Stomach (tissue), 9 donors: ENCODE measurements around the gene IRF7. TPM values are rescaled to one million over a fixed set of nuclear protein-coding genes. Genes with fewer than 3 reads are reported as not detected.

Source experiments
- DNase-seq, 2 donors: peaks; one replicate each; pipeline versions ENCODE4 v3.0.0 to v3.0.0-alpha.2; 2013 to 2019
- H3K27ac ChIP-seq, 5 donors: fragments of 200-600 bp in 4 of 5; sonication (generic) in 4 of 5; one replicate each; pipeline ENCODE4 v1.5.1; 2013 to 2019; ENCODE audit warnings: mild to moderate bottlenecking in 1 of 5, moderate library complexity in 1 of 5
- H3K27me3 ChIP-seq, 3 donors: fragments of 200-600 bp; sonication (generic); one replicate each; pipeline ENCODE4 v1.5.1; 2017 to 2019; ENCODE audit warnings: mixed run types in 1 of 3
- H3K36me3 ChIP-seq, 4 donors: fragments of 200-600 bp; sonication (generic); 1 replicate in 3 of 4; 2 replicates in 1 of 4; pipeline ENCODE4 v1.5.1; 2016 to 2019
- H3K4me1 ChIP-seq, 4 donors: fragments of 200-600 bp; sonication (generic); one replicate each; pipeline ENCODE4 v1.5.1; 2016 to 2019
- H3K4me3 ChIP-seq, 4 donors: fragments of 200-600 bp; sonication (generic) in 3 of 4; one replicate each; pipeline ENCODE4 v1.5.1; 2016 to 2019; ENCODE audit warnings: mild to moderate bottlenecking in 1 of 4
- H3K9me3 ChIP-seq, 4 donors: fragments of 200-600 bp; sonication (generic); one replicate each; pipeline ENCODE4 v1.5.1; 2016 to 2019
- CTCF ChIP-seq, 7 experiments: fragments of 450-650 bp in 4 of 7; fragments of 200-600 bp in 3 of 7; sonication (generic) in 3 of 7; IDR thresholded peaks; one replicate each; pipeline ENCODE4 v1.5.1; 2016 to 2019; ENCODE audit warnings: antibody characterized with exemption in 7 of 7, control low read depth in 2 of 7, mild to moderate bottlenecking in 1 of 7
- EP300 ChIP-seq: sonication (generic); formaldehyde crosslinking; IDR thresholded peaks from one replicate; pipeline ENCODE4 v1.6.1; 2017; ENCODE audit warnings: antibody characterized with exemption
- POLR2A ChIP-seq, 4 donors: fragments of 450-650 bp; IDR thresholded peaks; one replicate each; pipeline ENCODE4 v1.6.1; 2016; ENCODE audit warnings: antibody characterized with exemption in 4 of 4, control low read depth in 2 of 4, mild to moderate bottlenecking in 1 of 4, moderate library complexity in 1 of 4
- POLR2AphosphoS5 ChIP-seq, 3 donors: sonication (generic); formaldehyde crosslinking; IDR thresholded peaks; one replicate each; pipeline ENCODE4 v1.6.1; 2016; ENCODE audit warnings: antibody characterized with exemption in 3 of 3
- WGBS, 5 donors: extraction: QIAGEN DNeasy Blood & Tissue Kit in 3 of 5; methylation state at CpG; one replicate each; pipeline versions ENCODE4 v1.1.5 to v1.1.7; 2013 to 2018; 5-methylcytosine and 5-hydroxymethylcytosine counted together
- intact Hi-C: fragments of 100-400 bp; cut with DNase I; formaldehyde crosslinking; loops from one replicate; pipeline ENCODE4 v1.15.1; 2023; ENCODE audit warnings: low total_unique reads
- polyA plus RNA-seq, 3 donors: library from polyadenylated mRNA; stranded (reverse); fragments of 200-250 nt; gene quantifications; one replicate each; pipeline ENCODE4 v1.2.3, GENCODE V29; 2013
- total RNA-seq, 5 donors: library from RNA; depleted of rRNA; stranded (reverse); fragments of >200 nt; gene quantifications; one replicate each; pipeline versions ENCODE4 v1.1.0 to v1.2.3, GENCODE V29; 2014 to 2016
- donor health status: healthy with polysubstance abuse.
- donor health status: Bipolar disorder and iron deficiency.
- donor health status: healthy.

The IRF7 gene
- total and polyA plus RNA-seq, 8 donors, result 5.7 to 49.1 (median 33.7) TPM

- Histone ChIP-seq H3K9me3 (no peaks in the 10 kb centered on the region), H3K4me3 (no peak overlapping the region), H3K36me3 (peaks cover 84 to 100% (median 100%) of the 10 kb centered on the region in 4 donors), H3K27ac (no peak overlapping the region), H3K4me1 (peaks cover 0 to under 1% (median 0%) of the 10 kb centered on the region in 4 donors), H3K27me3 (no peaks in the 10 kb centered on the region)
- no peak for DNase-seq
- intact Hi-C loops, result no loop called here
- WGBS, 5 donors, result 91 to 97% (median 95%) methylated on average over 21 of the region's 21 CpGs
- TF ChIP-seq POLR2AphosphoS5 (IDR thresholded peaks at IDR 0.05) (no peak), EP300 (no peak), POLR2A (IDR thresholded peaks at IDR 0.05) (no peak), CTCF (IDR thresholded peaks at IDR 0.05) (no peak)
Observed at GRCh38 chr11:593347-593746, 22.4 kb downstream of the IRF7 start.

DNA sequence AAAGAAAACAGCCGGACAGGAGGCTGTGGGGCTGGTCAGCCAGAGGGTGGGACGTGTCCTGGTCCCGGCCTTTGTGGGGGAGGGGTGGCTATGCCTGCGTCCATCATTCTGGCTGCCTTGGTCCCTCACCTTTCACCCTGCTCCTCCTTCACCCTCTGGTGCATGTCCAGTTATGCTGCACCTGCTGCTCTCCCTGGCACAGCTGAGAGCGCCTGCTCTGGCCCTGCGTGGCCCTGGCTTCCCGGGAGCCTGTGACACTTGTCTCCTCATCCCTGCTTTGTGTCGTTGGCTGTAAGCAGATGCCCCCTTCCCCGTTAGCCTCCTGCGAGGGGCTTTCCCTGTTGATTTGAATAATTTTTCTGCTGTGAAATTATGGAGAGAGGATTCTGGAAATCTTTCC lies 22.8 kb downstream of the IRF7 start:
- TF ChIP-seq POLR2A (IDR thresholded peaks at IDR 0.05) (no peak), CTCF (IDR thresholded peaks at IDR 0.05) (no peak), EP300 (no peak), POLR2AphosphoS5 (IDR thresholded peaks at IDR 0.05) (no peak)
- Histone ChIP-seq H3K27me3 (no peaks in the 10 kb centered on the region), H3K4me1 (peaks cover 0 to 5% (median 0%) of the 10 kb centered on the region in 4 donors), H3K4me3 (no peak overlapping the region), H3K9me3 (no peaks in the 10 kb centered on the region), H3K27ac (no peak overlapping the region), H3K36me3 (peaks cover 82 to 100% (median 100%) of the 10 kb centered on the region in 4 donors)
- 82 to 93% (median 89%) methylated on average over 10 of the region's 10 CpGs for WGBS, 5 donors
- intact Hi-C loops, result no loop called here
- no peak for DNase-seq

DNA sequence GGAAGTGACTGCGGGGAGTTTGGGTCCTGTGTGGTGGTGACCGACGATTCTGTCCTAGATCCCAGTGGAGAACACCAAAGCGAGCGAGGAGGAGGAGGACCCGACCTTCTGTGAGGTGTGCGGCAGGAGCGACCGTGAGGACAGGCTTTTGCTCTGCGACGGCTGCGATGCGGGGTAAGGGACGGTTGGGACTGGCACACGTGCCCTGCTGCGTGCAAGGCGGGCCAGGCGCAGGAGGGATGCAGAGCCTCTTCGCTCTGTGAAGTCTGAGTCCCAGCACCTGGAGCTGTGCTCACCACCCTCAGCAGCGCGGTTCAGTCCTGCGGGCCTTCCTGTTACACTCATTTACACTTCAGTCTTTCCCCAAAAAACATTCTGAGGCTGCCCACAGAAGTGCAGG lies 23.2 kb downstream of the IRF7 start:
- Histone ChIP-seq H3K36me3 (peaks cover 81 to 100% (median 100%) of the 10 kb centered on the region in 4 donors), H3K27me3 (no peaks in the 10 kb centered on the region), H3K4me3 (no peak overlapping the region), H3K27ac (no peak overlapping the region), H3K4me1 (peaks cover 0 to 9% (median 0%) of the 10 kb centered on the region in 4 donors), H3K9me3 (no peaks in the 10 kb centered on the region)
- intact Hi-C loops, result no loop called here
- TF ChIP-seq POLR2A (IDR thresholded peaks at IDR 0.05), result no peak
- TF ChIP-seq EP300, result no peak
- TF ChIP-seq CTCF (IDR thresholded peaks at IDR 0.05), result no peak
- TF ChIP-seq POLR2AphosphoS5 (IDR thresholded peaks at IDR 0.05), result no peak
- DNase-seq, result no peak
- WGBS, 5 donors, result 94 to 98% (median 96%) methylated on average over 22 of the region's 22 CpGs

DNA sequence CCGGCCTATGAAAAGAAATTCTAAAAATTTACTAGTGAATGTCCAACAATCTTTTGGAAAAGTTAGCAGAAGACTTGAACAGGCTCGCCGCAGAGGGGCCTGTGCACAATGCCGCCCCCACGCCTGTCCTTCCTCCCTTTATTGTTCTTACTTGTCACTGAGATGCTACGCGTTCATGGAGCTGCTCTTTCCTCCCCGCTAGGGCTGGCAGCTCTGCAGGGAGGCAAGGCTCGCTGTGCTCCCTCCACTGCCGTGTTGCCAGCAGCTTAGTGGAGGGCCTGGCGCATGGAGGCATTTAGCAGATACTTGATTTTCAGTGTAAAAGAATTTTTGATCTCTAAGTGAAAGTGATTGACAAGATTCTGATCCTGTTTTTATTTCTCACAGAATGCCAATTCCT lies 24.8 kb downstream of the IRF7 start:
- TF ChIP-seq CTCF (IDR thresholded peaks at IDR 0.05) (no peak), EP300 (no peak), POLR2AphosphoS5 (IDR thresholded peaks at IDR 0.05) (no peak), POLR2A (IDR thresholded peaks at IDR 0.05) (no peak)
- Histone ChIP-seq H3K36me3 (peaks cover 80 to 100% (median 100%) of the 10 kb centered on the region in 4 donors), H3K4me1 (peaks cover 0 to 24% (median 1%) of the 10 kb centered on the region in 4 donors), H3K9me3 (no peaks in the 10 kb centered on the region), H3K27ac (no peak overlapping the region), H3K27me3 (no peaks in the 10 kb centered on the region), H3K4me3 (no peak overlapping the region)
- intact Hi-C loops, result no loop called here
- 80 to 89% (median 84%) methylated on average over 11 of the region's 11 CpGs for WGBS, 5 donors
- DNase-seq, result no peak
